Epithelial cell of proximal tubule (primary cell): Measurements from ENCODE around the gene SERPINB5. TPM values are rescaled to one million over a fixed set of nuclear protein-coding genes. Genes with fewer than 3 reads are reported as not detected.

Experiments used
- DNase-seq: peaks from one replicate; pipeline ENCODE4 v3.0.0-alpha.2; 2011; ENCODE audit warnings: low read depth
- H3K4me3 ChIP-seq: 2 replicates; pipeline ENCODE4 v1.5.1; 2011; ENCODE audit warnings: low read depth, mild to moderate bottlenecking, low read length
- total RNA-seq: library from RNA; depleted of rRNA; stranded (reverse); fragments of >200 nt; gene quantifications from 2 replicates; pipeline ENCODE4 v1.2.3, GENCODE V29; 2015
- TF ChIP-seq, protein P1 (sequence below): conservative IDR thresholded peaks from 2 replicates; pipeline ENCODE4 v1.5.1; 2012; ENCODE audit warnings: low read depth, mild to moderate bottlenecking, low read length

SERPINB5 gene, protein sequence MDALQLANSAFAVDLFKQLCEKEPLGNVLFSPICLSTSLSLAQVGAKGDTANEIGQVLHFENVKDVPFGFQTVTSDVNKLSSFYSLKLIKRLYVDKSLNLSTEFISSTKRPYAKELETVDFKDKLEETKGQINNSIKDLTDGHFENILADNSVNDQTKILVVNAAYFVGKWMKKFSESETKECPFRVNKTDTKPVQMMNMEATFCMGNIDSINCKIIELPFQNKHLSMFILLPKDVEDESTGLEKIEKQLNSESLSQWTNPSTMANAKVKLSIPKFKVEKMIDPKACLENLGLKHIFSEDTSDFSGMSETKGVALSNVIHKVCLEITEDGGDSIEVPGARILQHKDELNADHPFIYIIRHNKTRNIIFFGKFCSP
- 0.17 TPM in 1 of 2 replicates, not detected in the other for total RNA-seq

DNA sequence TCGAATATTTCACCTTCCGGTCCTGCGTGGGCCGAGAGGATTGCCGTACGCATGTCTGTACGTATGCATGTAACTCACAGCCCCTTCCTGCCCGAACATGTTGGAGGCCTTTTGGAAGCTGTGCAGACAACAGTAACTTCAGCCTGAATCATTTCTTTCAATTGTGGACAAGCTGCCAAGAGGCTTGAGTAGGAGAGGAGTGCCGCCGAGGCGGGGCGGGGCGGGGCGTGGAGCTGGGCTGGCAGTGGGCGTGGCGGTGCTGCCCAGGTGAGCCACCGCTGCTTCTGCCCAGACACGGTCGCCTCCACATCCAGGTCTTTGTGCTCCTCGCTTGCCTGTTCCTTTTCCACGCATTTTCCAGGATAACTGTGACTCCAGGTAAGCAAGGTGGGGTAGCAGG lies at the start of gene SERPINB5:
Gene SERPINB5 (plus strand): TSS at position 291 of the 400 bp plus-strand sequence. CDS start 7,471 bp downstream, outside the sequence.
- DNase-seq: no peak
- TF ChIP-seq, protein P1, sequence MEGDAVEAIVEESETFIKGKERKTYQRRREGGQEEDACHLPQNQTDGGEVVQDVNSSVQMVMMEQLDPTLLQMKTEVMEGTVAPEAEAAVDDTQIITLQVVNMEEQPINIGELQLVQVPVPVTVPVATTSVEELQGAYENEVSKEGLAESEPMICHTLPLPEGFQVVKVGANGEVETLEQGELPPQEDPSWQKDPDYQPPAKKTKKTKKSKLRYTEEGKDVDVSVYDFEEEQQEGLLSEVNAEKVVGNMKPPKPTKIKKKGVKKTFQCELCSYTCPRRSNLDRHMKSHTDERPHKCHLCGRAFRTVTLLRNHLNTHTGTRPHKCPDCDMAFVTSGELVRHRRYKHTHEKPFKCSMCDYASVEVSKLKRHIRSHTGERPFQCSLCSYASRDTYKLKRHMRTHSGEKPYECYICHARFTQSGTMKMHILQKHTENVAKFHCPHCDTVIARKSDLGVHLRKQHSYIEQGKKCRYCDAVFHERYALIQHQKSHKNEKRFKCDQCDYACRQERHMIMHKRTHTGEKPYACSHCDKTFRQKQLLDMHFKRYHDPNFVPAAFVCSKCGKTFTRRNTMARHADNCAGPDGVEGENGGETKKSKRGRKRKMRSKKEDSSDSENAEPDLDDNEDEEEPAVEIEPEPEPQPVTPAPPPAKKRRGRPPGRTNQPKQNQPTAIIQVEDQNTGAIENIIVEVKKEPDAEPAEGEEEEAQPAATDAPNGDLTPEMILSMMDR: no peak
- no peak within 1 kb of the TSS for H3K4me3 ChIP-seq

DNA sequence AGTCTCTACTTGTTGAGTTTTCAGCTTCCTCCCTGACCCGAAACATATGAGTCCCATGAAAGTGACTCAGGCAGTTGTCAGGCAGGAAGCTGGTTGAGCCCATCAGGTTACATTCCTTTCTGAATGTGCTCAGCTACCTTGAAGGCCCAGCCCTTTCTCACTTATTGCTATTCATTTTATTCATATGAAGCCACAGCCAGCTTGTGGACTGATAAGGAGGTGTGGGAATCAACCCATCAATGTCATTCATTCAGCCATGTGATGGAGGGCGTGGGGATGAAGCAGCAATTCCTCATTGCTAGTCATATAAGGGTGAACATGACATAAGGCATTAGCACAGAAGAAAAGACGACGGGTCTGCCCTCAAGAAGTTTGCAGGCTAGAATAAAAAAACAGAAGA lies 49.2 kb upstream of the SERPINB5 start:
- TF ChIP-seq, protein P1: no peak
- H3K4me3 ChIP-seq: no peak overlapping the region
- DNase-seq: peak; percentile 43

DNA sequence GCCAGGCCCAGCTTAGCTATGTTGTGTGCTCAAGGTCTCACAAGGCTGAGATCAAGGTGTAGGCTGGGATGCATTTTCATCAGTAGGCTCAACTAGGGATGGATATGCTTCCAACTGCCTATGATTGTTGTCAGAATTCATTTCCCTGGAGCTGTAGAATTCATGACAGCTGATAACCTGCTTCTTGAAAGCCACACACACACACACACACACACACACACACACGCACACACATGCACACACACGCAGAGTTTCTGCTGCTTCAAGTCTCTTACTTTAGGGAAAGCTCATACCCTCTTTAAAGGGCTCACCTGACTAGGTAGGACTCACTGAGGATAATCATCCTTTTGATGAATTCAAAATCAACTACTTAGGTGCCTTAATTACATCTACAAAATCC lies 46.2 kb upstream of the SERPINB5 start:
- DNase-seq: no peak
- H3K4me3 ChIP-seq: no peak overlapping the region
- TF ChIP-seq, protein P1: no peak

DNA sequence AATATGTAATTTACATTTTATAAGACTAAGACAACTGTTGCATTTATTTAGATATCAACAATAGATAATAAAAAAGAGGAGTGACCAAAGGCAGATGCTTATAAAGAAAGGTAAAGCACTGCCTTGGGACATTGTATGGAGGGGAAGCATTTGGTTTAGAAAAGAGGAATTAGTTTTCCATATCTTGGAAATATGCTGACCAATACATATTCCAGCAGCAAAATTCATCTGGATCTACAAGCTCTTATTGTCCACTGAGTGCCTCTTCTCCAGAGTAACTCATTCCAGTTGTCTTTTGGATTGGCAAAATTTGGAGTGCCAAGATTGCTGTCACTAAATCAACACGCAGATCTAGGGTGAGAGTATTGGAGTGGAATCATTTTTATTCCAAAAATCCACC lies 45.6 kb upstream of the SERPINB5 start:
- TF ChIP-seq, protein P1: no peak
- no peak for DNase-seq

DNA sequence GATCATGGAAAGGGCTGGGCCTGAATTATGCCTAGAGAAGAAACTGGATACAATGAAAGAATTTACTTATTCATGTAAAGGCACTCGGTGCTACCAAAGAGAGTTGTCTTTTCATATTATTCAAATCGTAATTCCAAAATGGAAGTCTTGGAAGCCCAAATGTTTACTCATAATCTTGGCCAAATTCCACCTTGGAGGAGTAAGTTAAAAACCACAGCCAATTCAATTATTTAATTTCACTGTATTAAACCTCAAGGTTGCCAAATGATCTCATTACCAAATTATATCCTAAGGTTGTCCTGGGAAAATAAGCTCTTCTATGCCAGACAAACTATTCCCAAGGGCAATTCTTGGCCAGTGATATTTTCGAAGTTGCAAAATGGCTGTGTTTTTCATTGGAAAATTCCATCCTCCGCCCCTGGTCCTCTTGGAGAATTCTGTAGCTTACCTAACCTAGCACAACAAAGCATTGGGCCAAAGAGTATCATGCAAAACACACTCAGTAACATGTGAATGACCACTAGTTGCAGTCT lies 43.4 kb upstream of the SERPINB5 start:
- TF ChIP-seq, protein P1: no peak
- H3K4me3 ChIP-seq: no peak overlapping the region
- no peak for DNase-seq

More for the DNA sequence above, 45.6 kb upstream of the SERPINB5 start:
- H3K4me3 ChIP-seq: no peak overlapping the region

DNA sequence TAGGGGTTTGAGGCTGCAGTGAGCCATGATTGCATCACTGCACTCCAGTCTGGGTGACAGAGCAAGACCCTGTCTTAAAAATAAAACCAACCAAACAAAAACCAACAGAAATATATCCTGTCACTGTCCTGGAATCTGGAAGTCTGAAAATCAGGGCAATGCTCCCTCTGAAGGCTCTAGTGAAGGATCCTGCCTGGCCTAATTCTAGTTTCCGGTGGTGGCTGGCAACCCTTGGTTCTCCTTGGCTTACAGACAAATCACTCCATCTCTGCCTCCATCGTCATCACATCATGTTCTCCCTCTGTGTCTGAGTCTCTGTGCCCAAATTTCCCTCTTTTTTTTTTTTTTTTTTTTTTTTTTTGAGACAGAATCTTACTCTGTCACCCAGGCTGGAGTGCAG lies 38.6 kb upstream of the SERPINB5 start:
- no peak for DNase-seq
- no peak overlapping the region for H3K4me3 ChIP-seq
- TF ChIP-seq, protein P1: no peak
